Measurements from ENCODE around the gene TNC. TPM values are rescaled to one million over a fixed set of nuclear protein-coding genes. Genes with fewer than 3 reads are reported as not detected.
A peak's percentile ranks its signal among the peaks of the same experiment; 100 is the strongest.

The TNC gene
- total and polyA plus RNA-seq, 2 of the 4 experiments (the other 2 are of a cell fraction) = 192 to 253 TPM

GRCh38 chr9:115068031-115068430, 49.9 kb downstream of the TNC start:
- no peak overlapping the region for H2BK120ac ChIP-seq (ENCODE audit: low read depth, low read length)
- H3K36me3 ChIP-seq (ENCODE audit: control insufficient read depth, insufficient read depth, low read length) = peaks cover 57% of the 10 kb centered on the region
- no peak overlapping the region for H3K4me2 ChIP-seq (ENCODE audit: low read depth, low read length)
- H3K9ac ChIP-seq (ENCODE audit: low read depth, low read length) = no peak overlapping the region
- H4K5ac ChIP-seq (ENCODE audit: low read depth, low read length) = 0 out of 2 replicates have a peak overlapping the region, but pooled peaks have one; percentile 54
- in situ Hi-C loops (cut with MboI; ENCODE audit: low sequenced_read_pairs) = no loop called here
- no peak overlapping the region for H2AK5ac ChIP-seq (ENCODE audit: low read depth, low read length)
- TF ChIP-seq ELK1 (IDR thresholded peaks at IDR 0.05; ENCODE audit: borderline replicate concordance, low read depth, low read length) = no peak
- TF ChIP-seq MAZ (IDR thresholded peaks at IDR 0.05; ENCODE audit: borderline replicate concordance, low read depth, low read length) = no peak
- TF ChIP-seq FOS (IDR thresholded peaks at IDR 0.05; ENCODE audit: low read depth, low read length) = no peak
- no peak for TF ChIP-seq RFX5 (IDR thresholded peaks at IDR 0.05; ENCODE audit: low read depth, low read length)
- no peak for TF ChIP-seq CTCF (conservative IDR thresholded peaks at IDR 0.05; ENCODE audit: low read depth, low read length)
- TF ChIP-seq MXI1 (IDR thresholded peaks at IDR 0.05; ENCODE audit: borderline replicate concordance, low read depth, low read length) = no peak
- no peak for TF ChIP-seq CHD1 (IDR thresholded peaks at IDR 0.05; ENCODE audit: low read depth, low read length)
- no peak for TF ChIP-seq RAD21 (IDR thresholded peaks at IDR 0.05; ENCODE audit: low read length)
- TF ChIP-seq SMC3 (IDR thresholded peaks at IDR 0.05; ENCODE audit: low read depth, low read length) = no peak
- no peak for TF ChIP-seq BHLHE40 (IDR thresholded peaks at IDR 0.05; ENCODE audit: low read depth, low read length)
- no peak for TF ChIP-seq POLR2A (IDR thresholded peaks at IDR 0.05; ENCODE audit: low read depth, low read length)
- H3K9me1 ChIP-seq (ENCODE audit: insufficient read depth, low read length) = peaks cover 10% of the 10 kb centered on the region
- no peak overlapping the region for H3K23ac ChIP-seq (ENCODE audit: low read depth, low read length)
- no peak overlapping the region for H2BK20ac ChIP-seq (ENCODE audit: low read depth, low read length)
- H4K20me1 ChIP-seq (ENCODE audit: insufficient read depth, low read length) = no peaks in the 10 kb centered on the region
- no peak overlapping the region for H3K18ac ChIP-seq (ENCODE audit: low read depth, low read length)
- H4K8ac ChIP-seq (ENCODE audit: low read depth in 2 of 2, low read length in 2 of 2) = no peak overlapping the region
- H3K27me3 ChIP-seq (ENCODE audit: control insufficient read depth, insufficient read depth, low read length) = no peaks in the 10 kb centered on the region
- H3K79me1 ChIP-seq (ENCODE audit: low read depth in 1 of 2, low read length in 2 of 2) = peaks cover 1 to 2% of the 10 kb centered on the region in 2 experiments; a peak in 2 of 4 replicates
- ChIA-PET CTCF (no interaction called here), POLR2A (ENCODE audit: unreplicated experiment) (no interaction called here)
- H3K27ac ChIP-seq (ENCODE audit: insufficient read depth, low read length) = peak overlapping the region; percentile 37; the same call in 1 of the 2 replicates
- H2BK15ac ChIP-seq (ENCODE audit: low read depth, low read length) = no peak overlapping the region
- no peak overlapping the region for H3K56ac ChIP-seq (ENCODE audit: extremely low read depth, insufficient read depth, low read length)
- DNase-seq = no peak
- no peaks in the 10 kb centered on the region for H3K9me3 ChIP-seq (ENCODE audit: control insufficient read depth, insufficient read depth, low read length)
- ATAC-seq (ENCODE audit: low read depth) = peak; percentile 14; the same call in 1 of the 2 replicates
- H3K4ac ChIP-seq (ENCODE audit: low read depth, low read length) = no peak overlapping the region
- no peak overlapping the region for H2AFZ ChIP-seq (replicated peaks; ENCODE audit: low read length, poor library complexity)
- H2AK9ac ChIP-seq (replicated peaks; ENCODE audit: low read depth, low read length, poor library complexity) = no peak overlapping the region
- intact Hi-C loops (cut with micrococcal nuclease) = no loop called here
- no peak overlapping the region for H2BK5ac ChIP-seq (ENCODE audit: low read depth, low read length, poor library complexity, severe bottlenecking)
- no peak overlapping the region for H4K91ac ChIP-seq (ENCODE audit: insufficient read depth, low read depth, low read length)
- H3K4me1 ChIP-seq (ENCODE audit: control insufficient read depth, insufficient read depth, low read length) = peaks cover 9% of the 10 kb centered on the region
- no peak overlapping the region for H3K4me3 ChIP-seq (ENCODE audit: insufficient read depth, low read depth, low read length)
- no TSS peak for BruUV-seq (replicated peaks)
- H3K14ac ChIP-seq (replicated peaks; ENCODE audit: low read depth, low read length) = no peak overlapping the region
- dilution Hi-C loops (cut with HindIII; ENCODE audit: low sequenced_read_pairs, unreplicated experiment) = no loop called here

All from IMR-90 (cell line).